AG04450 (cell line): ENCODE data around the gene LNP1. TPM values are rescaled to one million over a fixed set of nuclear protein-coding genes. Genes with fewer than 3 reads are reported as not detected.
A peak's percentile ranks its signal among the peaks of the same experiment; 100 is the strongest.

Experiments
- CTCF ChIA-PET: fragments of 300-600, 350-600 bp; formaldehyde crosslinking; extraction: SDS; loops from one replicate; lab custom pipeline; 2022; ENCODE audit warnings: antibody characterized with exemption, inconsistent platforms; lab: Charles Lee
- POLR2A ChIA-PET: fragments of 350-600 bp; formaldehyde crosslinking; extraction: SDS; loops from one replicate; lab custom pipeline; 2021; ENCODE audit warnings: antibody characterized with exemption, inconsistent platforms; lab: Yijun Ruan, JAX
- DNase-seq: peaks from one replicate; pipeline ENCODE4 v3.0.0-alpha.2; 2011; ENCODE audit warnings: low read depth, low spot score
- H3K27ac ChIP-seq: one replicate; pipeline ENCODE4 v1.5.1; 2012; ENCODE audit warnings: low read depth, low read length, control low read depth
- H3K27me3 ChIP-seq: one replicate; pipeline ENCODE4 v1.6.0; 2012; ENCODE audit warnings: low read length; ENCODE audit not compliant: control insufficient read depth, insufficient read depth
- H3K4me3 ChIP-seq: 2 replicates; pipeline ENCODE4 v1.5.1; 2011; ENCODE audit warnings: mild to moderate bottlenecking, low read depth, low read length, control low read depth
- H3K9me3 ChIP-seq: 2 replicates; pipeline ENCODE4 v1.5.1; 2012; ENCODE audit warnings: low read length; ENCODE audit not compliant: control insufficient read depth, insufficient read depth
- CTCF ChIP-seq: IDR thresholded peaks from 2 replicates; pipeline ENCODE4 v1.5.1; 2011; ENCODE audit warnings: low read depth, low read length, control low read depth, inconsistent platforms
- polyA plus RNA-seq: library from polyadenylated mRNA; depleted of rRNA; stranded (reverse); fragments of >200 nt; gene quantifications from 2 replicates; pipeline ENCODE4 v1.2.3, GENCODE V29; 2011

Gene LNP1
- polyA plus RNA-seq, 1 experiment, result 3.3 TPM

- DNase-seq, result no peak
- Histone ChIP-seq H3K27me3 (peaks cover 16% of the 10 kb centered on the region), H3K27ac (no peak overlapping the region), H3K9me3 (no peaks in the 10 kb centered on the region), H3K4me3 (no peak overlapping the region)
- ChIA-PET POLR2A (no interaction called here), CTCF (interaction anchor here (0.6 to 1.0 kb wide), 3 partner anchors 23 to 145 kb away, joined by 3 to 4 read pairs (median 3); no protein-coding TSS in a partner anchor)
- TF ChIP-seq CTCF, result no peak
These were observed 85.5 kb downstream of the LNP1 start for GRCh38 chr3:100486808-100487207.

- no peaks in the 10 kb centered on the region for H3K9me3 ChIP-seq
- POLR2A ChIA-PET, result no interaction called here
- TF ChIP-seq CTCF, result no peak
- H3K27ac ChIP-seq, result no peak overlapping the region
- DNase-seq, result no peak
- CTCF ChIA-PET, result interaction anchor here (0.7 kb wide), 1 partner anchor 977 kb away, joined by 4 read pairs; no protein-coding TSS in a partner anchor
- H3K4me3 ChIP-seq, result no peak overlapping the region
- peaks cover 9% of the 10 kb centered on the region for H3K27me3 ChIP-seq
These were observed 87.8 kb downstream of the LNP1 start for GRCh38 chr3:100489118-100489517.

- Histone ChIP-seq H3K27ac (peak within 1 kb of the TSS; percentile 99), H3K27me3 (peaks cover 3% of the 10 kb centered on the region), H3K4me3 (peak within 1 kb of the TSS; percentile 66), H3K9me3 (no peaks in the 10 kb centered on the region)
- peak; percentile 85 for DNase-seq
- ChIA-PET CTCF (interaction anchor here (0.7 to 1.6 kb wide), 6 partner anchors 10 to 221 kb away, joined by 3 to 10 read pairs (median 8); no protein-coding TSS in a partner anchor), POLR2A (interaction anchor here (0.6 to 1.3 kb wide), 20 partner anchors 13 to 1185 kb away, joined by 3 to 14 read pairs (median 4); partner anchors contain the start of genes LNP1 and TOMM70)
- TF ChIP-seq CTCF, result 0 out of 2 replicates have a peak, but pooled peaks have one; percentile 3
These were observed 91.0 kb downstream of the LNP1 start, which contains the start of gene TMEM45A for GRCh38 chr3:100492059-100493006. Gene TMEM45A (plus strand): TSS chr3:100492619. CDS start chr3:100555212, 62,593 bp downstream.

GRCh38 chr3:100496711-100497261 is 95.4 kb downstream of the LNP1 start:
- POLR2A ChIA-PET, result no interaction called here
- no peak overlapping the region for H3K27ac ChIP-seq
- peak; percentile 32 for DNase-seq
- CTCF ChIA-PET, result no interaction called here
- H3K27me3 ChIP-seq, result no peaks in the 10 kb centered on the region
- no peak overlapping the region for H3K4me3 ChIP-seq
- H3K9me3 ChIP-seq, result no peaks in the 10 kb centered on the region
- TF ChIP-seq CTCF, result no peak
